Measurements from ENCODE around the gene DMRTA2.

DNA sequence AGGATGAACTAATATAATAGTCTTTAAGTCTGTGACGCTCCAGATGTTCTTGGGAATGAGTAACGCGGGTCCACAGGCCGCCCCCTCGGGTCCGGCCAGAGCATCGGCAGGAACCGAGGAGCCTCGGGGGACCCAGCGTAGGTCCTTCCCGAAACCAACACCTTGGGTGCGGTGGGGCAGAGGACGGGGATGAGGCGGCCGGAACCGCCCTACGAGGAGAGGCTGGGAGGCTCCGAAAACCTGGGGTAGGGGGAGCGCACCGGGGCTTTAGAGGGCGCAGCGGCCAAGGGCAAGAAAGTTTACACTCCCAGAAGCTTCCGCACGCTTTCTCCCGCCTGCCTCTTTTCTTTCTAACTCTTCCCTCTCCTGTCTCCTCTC is 7.1 kb downstream of the DMRTA2 start:
- no peak for TF ChIP-seq MXI1 (IDR thresholded peaks at IDR 0.05; ENCODE audit: borderline replicate concordance, low read depth, low read length)
- no peak for TF ChIP-seq POLR2A (IDR thresholded peaks at IDR 0.05; ENCODE audit: low read depth, low read length)
- TF ChIP-seq, protein P1, sequence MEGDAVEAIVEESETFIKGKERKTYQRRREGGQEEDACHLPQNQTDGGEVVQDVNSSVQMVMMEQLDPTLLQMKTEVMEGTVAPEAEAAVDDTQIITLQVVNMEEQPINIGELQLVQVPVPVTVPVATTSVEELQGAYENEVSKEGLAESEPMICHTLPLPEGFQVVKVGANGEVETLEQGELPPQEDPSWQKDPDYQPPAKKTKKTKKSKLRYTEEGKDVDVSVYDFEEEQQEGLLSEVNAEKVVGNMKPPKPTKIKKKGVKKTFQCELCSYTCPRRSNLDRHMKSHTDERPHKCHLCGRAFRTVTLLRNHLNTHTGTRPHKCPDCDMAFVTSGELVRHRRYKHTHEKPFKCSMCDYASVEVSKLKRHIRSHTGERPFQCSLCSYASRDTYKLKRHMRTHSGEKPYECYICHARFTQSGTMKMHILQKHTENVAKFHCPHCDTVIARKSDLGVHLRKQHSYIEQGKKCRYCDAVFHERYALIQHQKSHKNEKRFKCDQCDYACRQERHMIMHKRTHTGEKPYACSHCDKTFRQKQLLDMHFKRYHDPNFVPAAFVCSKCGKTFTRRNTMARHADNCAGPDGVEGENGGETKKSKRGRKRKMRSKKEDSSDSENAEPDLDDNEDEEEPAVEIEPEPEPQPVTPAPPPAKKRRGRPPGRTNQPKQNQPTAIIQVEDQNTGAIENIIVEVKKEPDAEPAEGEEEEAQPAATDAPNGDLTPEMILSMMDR (conservative IDR thresholded peaks at IDR 0.05; ENCODE audit: low read depth, low read length) = no peak
- no peak for TF ChIP-seq BHLHE40 (IDR thresholded peaks at IDR 0.05; ENCODE audit: low read depth, low read length)
- TF ChIP-seq CHD1 (IDR thresholded peaks at IDR 0.05; ENCODE audit: low read depth, low read length) = no peak
- TF ChIP-seq CEBPB (IDR thresholded peaks at IDR 0.05; ENCODE audit: low read depth, low read length) = no peak

Data from IMR-90 (cell line).